Keratinocyte (primary cell): ENCODE results near the gene TRIM25.

ENCODE experiments used
- EZH2 ChIP-seq: IDR thresholded peaks from one replicate; pipeline ENCODE4 v1.6.1; 2012; ENCODE audit warnings: inconsistent platforms, mild to moderate bottlenecking, low read length, moderate library complexity
- TF ChIP-seq, protein P1 (sequence below), 3 experiments: IDR thresholded peaks in 1 of 3; conservative IDR thresholded peaks in 1 of 3; optimal IDR thresholded peaks in 1 of 3; 2 replicates in 2 of 3; 3 replicates in 1 of 3; pipeline versions ENCODE3 to v1.5.1; 2011; ENCODE audit warnings: low read length in 3 of 3, mild to moderate bottlenecking in 3 of 3, moderate library complexity in 2 of 3, control low read depth in 1 of 3, inconsistent platforms in 1 of 3; ENCODE audit not compliant: insufficient read depth in 2 of 3; ENCODE audit errors: extremely low read depth in 1 of 3

DNA sequence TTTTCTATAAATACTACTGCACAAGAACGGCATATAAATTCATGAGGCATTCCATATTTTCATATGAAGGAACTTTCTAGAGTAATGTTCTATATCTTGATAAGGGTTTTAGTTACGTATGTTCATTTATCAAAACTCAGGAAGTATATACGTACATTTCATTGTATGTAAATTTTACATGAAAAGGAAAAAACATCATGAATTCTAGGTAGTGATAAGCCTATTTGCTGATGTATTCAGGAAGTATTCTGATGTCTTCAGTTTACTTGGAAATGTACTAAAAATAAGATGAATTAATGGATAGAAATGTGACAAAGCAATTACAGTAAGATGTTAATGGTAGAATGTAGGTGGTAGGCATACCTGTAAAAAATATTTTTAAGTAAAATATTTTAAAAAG is 75.2 kb downstream of the TRIM25 start:
- TF ChIP-seq, protein P1, sequence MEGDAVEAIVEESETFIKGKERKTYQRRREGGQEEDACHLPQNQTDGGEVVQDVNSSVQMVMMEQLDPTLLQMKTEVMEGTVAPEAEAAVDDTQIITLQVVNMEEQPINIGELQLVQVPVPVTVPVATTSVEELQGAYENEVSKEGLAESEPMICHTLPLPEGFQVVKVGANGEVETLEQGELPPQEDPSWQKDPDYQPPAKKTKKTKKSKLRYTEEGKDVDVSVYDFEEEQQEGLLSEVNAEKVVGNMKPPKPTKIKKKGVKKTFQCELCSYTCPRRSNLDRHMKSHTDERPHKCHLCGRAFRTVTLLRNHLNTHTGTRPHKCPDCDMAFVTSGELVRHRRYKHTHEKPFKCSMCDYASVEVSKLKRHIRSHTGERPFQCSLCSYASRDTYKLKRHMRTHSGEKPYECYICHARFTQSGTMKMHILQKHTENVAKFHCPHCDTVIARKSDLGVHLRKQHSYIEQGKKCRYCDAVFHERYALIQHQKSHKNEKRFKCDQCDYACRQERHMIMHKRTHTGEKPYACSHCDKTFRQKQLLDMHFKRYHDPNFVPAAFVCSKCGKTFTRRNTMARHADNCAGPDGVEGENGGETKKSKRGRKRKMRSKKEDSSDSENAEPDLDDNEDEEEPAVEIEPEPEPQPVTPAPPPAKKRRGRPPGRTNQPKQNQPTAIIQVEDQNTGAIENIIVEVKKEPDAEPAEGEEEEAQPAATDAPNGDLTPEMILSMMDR (optimal IDR thresholded peaks at IDR 0.05 in 1 of 3, IDR thresholded peaks at IDR 0.05 in 1 of 3, conservative IDR thresholded peaks at IDR 0.05 in 1 of 3; ENCODE audit: extremely low read depth in 1 of 3, insufficient read depth in 2 of 3, low read length in 3 of 3) = no peak
- no peak for TF ChIP-seq EZH2
